Islet of Langerhans (tissue), 1 donor: ENCODE measurements around the gene MRPL41.
"Not testable (repeated sequence)": the region's sequence is repeated elsewhere in the genome, so short reads cannot be mapped to it uniquely, and the experiment has no call there.

Source experiments
- FAIRE-seq: peaks from one replicate; lab custom pipeline; 2011; peaks lifted over from hg19 to GRCh38; lab: Jason Lieb, UNC

MRPL41 gene

DNA sequence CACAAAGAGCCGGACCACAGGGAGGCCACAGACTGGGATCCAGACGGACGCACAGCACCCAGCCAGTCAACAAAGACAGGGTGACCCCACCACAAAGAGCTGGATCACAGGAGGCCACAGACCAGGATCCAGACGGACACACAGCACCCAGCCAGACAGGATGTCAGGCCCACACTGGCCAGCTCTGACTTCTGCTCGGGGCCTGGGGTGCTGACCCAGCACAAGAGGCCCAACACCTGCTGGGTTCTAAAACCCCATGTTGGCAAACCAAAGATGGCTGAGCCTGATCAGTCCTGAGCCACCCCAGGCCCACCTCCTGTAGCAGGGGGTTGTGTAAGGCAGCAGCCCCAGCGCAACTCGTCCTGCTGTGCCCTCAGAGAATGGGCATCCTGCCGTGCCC is 32.3 kb downstream of the MRPL41 start:
- FAIRE-seq, result no peak

DNA sequence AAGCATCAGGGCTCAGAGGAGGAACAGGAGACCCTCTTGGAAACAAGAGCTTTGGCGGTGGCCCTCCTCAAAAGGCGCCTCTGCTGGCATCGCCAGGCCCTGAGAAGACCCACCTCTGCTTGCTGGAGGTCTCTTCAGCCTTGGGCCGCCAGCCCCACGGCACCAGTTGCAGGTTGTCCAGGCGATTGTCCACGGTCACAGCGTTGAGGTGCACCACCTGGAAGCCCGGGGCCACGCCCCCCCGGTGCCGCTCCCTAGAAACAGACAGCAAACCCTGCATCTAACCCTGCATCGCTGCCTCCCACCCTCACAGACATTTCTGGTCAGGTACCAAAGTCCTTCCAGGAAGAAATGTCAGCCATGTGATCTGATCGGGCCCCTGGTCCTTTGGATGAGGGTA is 35.2 kb downstream of the MRPL41 start:
- FAIRE-seq, result no peak

DNA sequence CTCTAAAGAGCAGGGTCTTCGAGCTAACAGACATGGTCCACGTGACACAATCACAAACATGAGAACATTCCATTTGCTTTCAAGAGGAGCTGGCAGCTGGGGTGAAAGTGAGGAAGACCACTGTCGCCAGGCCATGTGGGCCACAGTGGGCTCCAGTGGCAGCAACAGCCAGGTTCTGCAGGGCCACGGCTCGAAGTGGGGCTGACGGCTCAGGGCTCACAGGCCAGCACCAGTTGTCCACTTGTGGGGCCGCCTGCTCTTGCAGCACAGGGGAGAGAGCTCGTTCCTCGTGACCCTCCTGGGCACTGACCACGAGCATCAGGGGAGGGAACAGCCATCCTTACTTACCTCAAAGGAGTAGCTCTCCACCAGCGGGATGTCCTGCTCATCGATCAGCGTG is 36.6 kb downstream of the MRPL41 start:
- no peak for FAIRE-seq

DNA sequence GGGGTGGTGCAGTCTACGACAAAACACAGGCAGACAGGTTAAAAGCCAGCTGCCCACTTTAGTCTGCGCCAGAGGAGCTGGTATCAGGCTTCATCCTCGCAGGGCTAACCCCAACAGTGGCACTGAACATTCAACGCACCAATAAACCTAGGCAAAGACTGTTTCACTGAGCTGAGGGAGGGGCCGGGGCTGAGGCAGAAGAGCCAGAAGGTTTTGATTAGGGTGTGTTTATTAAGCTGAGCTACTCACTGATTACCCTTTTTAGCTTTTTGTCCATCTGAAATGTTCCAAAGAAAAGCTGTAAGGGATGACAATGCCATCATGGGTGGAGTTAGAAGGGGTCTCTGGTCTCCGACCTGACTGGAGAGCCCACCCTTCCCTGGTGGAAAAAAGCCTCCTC is 37.2 kb downstream of the MRPL41 start:
- no peak for FAIRE-seq

DNA sequence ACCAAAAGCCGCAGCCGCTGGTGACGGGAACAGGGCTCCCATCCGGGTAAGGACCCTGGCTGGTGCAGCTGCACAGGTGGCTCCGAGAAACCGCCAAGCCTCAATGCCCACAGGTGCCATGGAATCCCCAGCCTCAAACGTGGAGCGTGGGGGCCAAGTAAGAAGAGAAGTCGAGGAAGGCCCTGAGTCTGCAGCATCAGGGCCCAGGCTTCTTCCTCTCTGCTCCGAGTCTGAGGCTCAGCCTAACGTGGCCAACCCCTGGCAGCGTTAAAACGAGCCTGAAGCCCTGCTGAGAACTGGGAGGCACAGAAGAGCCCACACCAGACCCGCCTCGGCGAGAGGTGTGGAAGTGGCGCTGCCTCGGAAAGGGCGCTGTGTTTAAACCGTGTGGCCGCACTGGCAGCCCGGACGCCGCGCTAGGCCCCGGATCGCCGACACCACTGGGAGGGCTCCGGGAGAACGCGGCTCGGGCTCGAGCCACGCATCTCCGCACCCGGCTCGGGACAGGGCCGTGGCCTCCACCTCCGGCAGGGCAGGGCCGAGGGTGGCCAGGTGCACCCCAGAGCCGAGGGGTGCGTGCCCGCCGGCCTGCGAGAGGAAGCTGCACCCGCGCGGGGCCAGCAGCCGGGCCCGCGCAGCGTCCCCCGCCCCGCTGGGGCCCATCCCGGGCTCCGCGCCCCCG is 37.9 kb downstream of the MRPL41 start:
- FAIRE-seq, result no peak

DNA sequence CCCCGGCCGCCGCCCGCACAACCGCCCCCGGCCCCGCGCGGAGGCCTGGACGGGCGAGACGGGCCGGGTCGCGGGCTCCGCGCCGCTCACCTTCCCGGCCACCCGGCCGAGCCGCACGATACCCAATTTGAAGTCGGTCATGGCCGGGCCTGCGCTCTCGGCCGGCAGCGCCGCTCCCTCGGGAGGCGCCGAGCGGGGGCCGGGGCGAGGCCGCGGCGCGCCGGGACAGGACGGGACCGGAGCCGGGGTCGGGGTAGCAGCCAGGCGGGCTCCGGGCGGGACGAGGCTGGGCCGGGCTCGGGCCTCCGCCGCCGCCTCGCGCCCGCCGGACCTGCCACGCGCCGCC is 38.4 kb downstream of the MRPL41 start:
- FAIRE-seq, result no peak

DNA sequence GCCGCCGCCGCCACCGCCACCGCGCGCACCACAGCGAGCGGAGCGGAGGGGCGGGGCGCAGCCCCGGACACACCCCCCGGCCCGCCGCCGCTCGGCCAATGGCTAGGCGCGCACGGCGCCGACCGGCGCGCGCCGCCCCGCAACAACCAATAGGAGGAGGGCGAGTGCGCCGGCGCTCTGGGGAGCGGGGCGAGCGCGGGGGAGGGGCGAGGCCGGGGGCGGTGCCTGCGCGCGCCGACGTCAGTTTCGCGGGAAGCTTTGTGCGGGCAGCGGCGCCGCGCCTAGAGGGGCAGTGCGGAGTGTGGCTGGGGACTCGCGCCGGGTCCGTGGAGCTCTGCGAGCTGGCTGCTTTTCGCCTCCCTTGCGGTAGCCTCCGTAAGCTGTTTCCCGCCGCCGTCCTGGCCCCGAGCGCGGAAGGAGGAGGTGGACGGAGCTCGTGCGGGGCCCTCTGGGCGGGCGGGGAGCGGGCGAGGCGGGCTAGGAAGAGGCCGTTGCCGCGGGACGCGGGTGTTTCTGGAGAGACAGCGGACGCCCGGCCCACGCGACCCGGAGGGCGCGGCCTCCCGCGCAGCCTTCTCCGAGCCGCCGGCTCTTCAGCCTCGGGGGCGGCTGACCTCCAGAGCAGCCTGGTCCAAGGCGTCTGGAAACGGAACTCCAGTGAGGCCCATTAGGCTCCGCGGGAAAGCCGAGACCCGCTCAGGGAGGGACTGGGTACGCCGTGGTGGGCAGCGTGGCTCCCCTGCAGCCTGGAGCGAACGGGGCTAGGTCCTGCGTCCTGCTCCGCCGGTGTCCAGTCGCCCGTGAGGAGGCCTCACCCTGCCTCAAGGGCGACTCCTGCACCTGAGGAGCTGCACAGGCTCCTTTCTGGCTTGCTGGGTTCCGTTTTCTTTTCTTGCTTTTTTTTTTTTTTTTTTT is 39.0 kb downstream of the MRPL41 start, which contains the start of gene ZMYND19:
Gene ZMYND19 (minus strand): TSS at position 44 of the 915 bp plus-strand sequence. CDS start 249 bp downstream, outside the sequence.
- FAIRE-seq, result no peak

DNA sequence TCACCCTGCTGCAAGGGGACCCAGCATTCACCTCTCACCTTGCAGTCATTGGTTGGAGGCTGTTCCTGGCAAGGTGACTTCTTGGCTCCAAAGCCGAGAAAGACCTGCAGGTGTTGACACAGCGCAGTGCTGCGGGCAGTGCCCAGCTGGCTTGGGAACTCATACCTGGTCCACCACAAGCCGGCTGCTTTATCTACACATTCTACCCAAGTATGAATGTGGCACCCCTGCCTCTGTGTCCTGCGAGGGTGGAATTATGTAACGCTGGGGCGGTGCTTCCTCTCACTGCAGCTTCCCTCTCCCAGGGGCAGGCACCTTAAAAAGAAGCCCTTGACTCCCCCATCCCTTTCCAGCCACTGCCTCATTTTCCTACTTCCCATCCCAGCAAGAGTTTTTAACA is 41.1 kb downstream of the MRPL41 start:
- FAIRE-seq, result no peak

DNA sequence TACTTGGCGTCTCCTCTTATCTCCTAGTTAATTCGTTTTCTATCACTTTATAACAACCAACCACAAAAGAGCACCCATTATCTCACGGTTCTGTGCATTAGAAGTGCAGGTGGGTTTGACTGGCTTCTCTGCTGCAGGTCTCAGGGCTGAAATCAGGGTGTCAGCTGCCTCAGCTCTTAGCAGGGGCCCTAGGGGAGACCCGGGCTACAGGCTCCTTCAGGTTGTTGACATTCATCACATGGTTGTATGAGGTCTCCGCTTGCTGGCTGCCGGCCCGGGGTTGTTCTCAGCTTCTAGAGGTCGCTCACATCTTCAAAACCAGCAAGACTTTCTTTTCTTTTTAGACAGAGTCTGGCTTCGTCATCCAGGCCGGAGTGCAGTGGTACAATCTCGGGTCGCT is 41.5 kb downstream of the MRPL41 start:
- no peak for FAIRE-seq

DNA sequence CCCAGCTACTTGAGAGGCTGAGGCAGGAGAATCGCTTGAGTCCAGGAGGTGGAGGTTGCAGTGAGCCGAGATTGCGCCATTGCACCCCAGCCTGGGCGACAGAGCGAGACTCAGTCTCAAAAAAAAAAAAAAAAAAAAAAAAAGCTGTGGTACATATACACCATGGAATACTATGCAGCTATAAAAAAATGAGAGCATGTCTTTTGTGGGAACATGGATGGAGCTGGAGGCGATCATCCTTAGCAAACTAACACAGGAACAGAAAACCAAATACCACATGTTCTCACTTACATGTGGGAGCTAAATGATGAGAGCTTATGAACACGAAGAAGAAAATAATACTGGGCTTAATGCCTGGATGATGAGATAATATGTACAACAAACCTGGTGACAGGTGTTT is 44.9 kb downstream of the MRPL41 start:
- not testable (repeated sequence) for FAIRE-seq

DNA sequence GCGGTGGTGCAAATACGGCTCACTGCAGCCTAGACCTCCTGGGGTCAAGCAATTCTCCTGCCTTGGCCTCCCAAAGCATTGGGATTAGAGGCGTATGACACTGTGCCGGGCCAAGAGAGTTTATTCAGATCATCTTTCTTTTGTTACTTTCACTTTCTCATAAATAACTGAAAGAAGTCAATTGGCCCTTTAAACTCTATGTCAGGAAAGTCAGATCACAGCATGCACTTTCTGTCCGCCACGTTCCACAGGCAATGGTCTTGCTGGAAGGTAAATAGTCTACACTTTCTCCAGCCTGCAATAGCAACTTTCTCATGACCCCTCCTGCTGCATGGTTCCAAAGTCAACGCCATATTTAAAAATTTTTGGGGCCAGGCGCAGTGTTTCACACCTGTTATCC is 47.3 kb downstream of the MRPL41 start:
- no peak for FAIRE-seq
